ENCODE measurements around the gene ARAP1.

DNA sequence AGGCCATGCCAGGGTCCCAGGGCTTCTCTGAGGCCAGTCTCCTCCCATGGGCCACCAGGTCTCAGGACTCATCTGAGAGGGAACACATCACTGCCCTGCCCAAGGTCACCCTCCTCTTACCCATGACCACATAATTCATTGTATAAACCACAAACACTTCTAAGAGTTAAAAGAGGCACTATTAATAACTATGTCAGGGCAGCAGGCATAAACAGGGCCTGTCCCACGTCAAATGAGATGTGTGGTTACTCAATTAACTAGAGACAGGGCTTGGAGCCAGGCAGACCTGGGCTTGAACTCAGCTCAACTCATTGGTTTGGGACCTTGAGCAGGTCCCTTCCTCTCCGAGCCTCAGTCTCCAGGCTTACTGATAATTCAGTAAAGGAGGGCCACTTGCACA, 33.1 kb downstream of the ARAP1 start:
- TF ChIP-seq, protein P1, sequence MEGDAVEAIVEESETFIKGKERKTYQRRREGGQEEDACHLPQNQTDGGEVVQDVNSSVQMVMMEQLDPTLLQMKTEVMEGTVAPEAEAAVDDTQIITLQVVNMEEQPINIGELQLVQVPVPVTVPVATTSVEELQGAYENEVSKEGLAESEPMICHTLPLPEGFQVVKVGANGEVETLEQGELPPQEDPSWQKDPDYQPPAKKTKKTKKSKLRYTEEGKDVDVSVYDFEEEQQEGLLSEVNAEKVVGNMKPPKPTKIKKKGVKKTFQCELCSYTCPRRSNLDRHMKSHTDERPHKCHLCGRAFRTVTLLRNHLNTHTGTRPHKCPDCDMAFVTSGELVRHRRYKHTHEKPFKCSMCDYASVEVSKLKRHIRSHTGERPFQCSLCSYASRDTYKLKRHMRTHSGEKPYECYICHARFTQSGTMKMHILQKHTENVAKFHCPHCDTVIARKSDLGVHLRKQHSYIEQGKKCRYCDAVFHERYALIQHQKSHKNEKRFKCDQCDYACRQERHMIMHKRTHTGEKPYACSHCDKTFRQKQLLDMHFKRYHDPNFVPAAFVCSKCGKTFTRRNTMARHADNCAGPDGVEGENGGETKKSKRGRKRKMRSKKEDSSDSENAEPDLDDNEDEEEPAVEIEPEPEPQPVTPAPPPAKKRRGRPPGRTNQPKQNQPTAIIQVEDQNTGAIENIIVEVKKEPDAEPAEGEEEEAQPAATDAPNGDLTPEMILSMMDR (IDR thresholded peaks at IDR 0.05 in 4 of 5, conservative IDR thresholded peaks at IDR 0.05 in 1 of 5): no peak
- no peak for TF ChIP-seq POLR2A (IDR thresholded peaks at IDR 0.05)

All from gastrocnemius medialis (tissue), 4 donors.